IPS-18c (cell line): Measurements from ENCODE around the gene CHMP2A.

Experiments used
- H3K4me3 ChIP-seq: 2 replicates; pipeline ENCODE4 v1.7.0; 2013; ENCODE audit warnings: low read depth, mild to moderate bottlenecking, low read length, moderate library complexity; ENCODE audit not compliant: insufficient read depth
- H3K9me3 ChIP-seq: one replicate; pipeline ENCODE4 v1.6.1; 2013; ENCODE audit warnings: mild to moderate bottlenecking, low read length, moderate library complexity; ENCODE audit not compliant: control insufficient read depth, insufficient read depth

The CHMP2A gene

GRCh38 chr19:58572026-58572817 is 17.3 kb upstream of the CHMP2A start:
- H3K9me3 ChIP-seq = no peaks in the 10 kb centered on the region
- peak overlapping the region; percentile 79 for H3K4me3 ChIP-seq

GRCh38 chr19:58571575-58571947 is 16.7 kb upstream of the CHMP2A start:
- no peaks in the 10 kb centered on the region for H3K9me3 ChIP-seq
- H3K4me3 ChIP-seq = no peak overlapping the region

GRCh38 chr19:58570770-58571574 is 16.1 kb upstream of the CHMP2A start:
- Histone ChIP-seq H3K4me3 (no peak overlapping the region; the same call in 1 of the 2 replicates), H3K9me3 (no peaks in the 10 kb centered on the region)

- no peaks in the 10 kb centered on the region for H3K9me3 ChIP-seq
These were observed 15.2 kb upstream of the CHMP2A start for GRCh38 chr19:58569943-58570670.

GRCh38 chr19:58569191-58569942 is 14.5 kb upstream of the CHMP2A start:
- Histone ChIP-seq H3K4me3 (no peak overlapping the region), H3K9me3 (no peaks in the 10 kb centered on the region)

More at GRCh38 chr19:58569943-58570670, 15.2 kb upstream of the CHMP2A start:
- H3K4me3 ChIP-seq = no peak overlapping the region

GRCh38 chr19:58568453-58569130 is 13.7 kb upstream of the CHMP2A start:
- H3K4me3 ChIP-seq = no peak overlapping the region
- H3K9me3 ChIP-seq = no peaks in the 10 kb centered on the region

GRCh38 chr19:58566989-58567388 is 12.1 kb upstream of the CHMP2A start:
- Histone ChIP-seq H3K4me3 (no peak overlapping the region), H3K9me3 (no peaks in the 10 kb centered on the region)

GRCh38 chr19:58563823-58564222 is 8.9 kb upstream of the CHMP2A start:
- Histone ChIP-seq H3K4me3 (no peak overlapping the region), H3K9me3 (no peaks in the 10 kb centered on the region)

- peak overlapping the region; percentile 34; the same call in 1 of the 2 replicates for H3K4me3 ChIP-seq
- H3K9me3 ChIP-seq = no peaks in the 10 kb centered on the region
These were observed 8.2 kb upstream of the CHMP2A start for GRCh38 chr19:58563034-58563573.

GRCh38 chr19:58562122-58563033 is 7.5 kb upstream of the CHMP2A start:
- Histone ChIP-seq H3K4me3 (peak overlapping the region; percentile 34; the same call in 1 of the 2 replicates), H3K9me3 (no peaks in the 10 kb centered on the region)

- H3K4me3 ChIP-seq = no peak overlapping the region
These were observed 6.6 kb upstream of the CHMP2A start for GRCh38 chr19:58561373-58562121.

GRCh38 chr19:58560921-58561320 is 6.0 kb upstream of the CHMP2A start:
- H3K9me3 ChIP-seq = no peaks in the 10 kb centered on the region
- H3K4me3 ChIP-seq = no peak overlapping the region

More at GRCh38 chr19:58561373-58562121, 6.6 kb upstream of the CHMP2A start:
- no peaks in the 10 kb centered on the region for H3K9me3 ChIP-seq

- Histone ChIP-seq H3K4me3 (peak overlapping the region; percentile 95), H3K9me3 (no peaks in the 10 kb centered on the region)
These were observed 5.3 kb upstream of the CHMP2A start for GRCh38 chr19:58560007-58560887.
